ENCODE results near the gene KIF5C. TPM values are rescaled to one million over a fixed set of nuclear protein-coding genes. Genes with fewer than 3 reads are reported as not detected.

KIF5C gene
- total and polyA plus RNA-seq, 4 experiments from 2014 or later, result 3.0 to 21.3 (median 13.2) TPM

GRCh38 chr2:149027590-149028250 lies 152.7 kb downstream of the KIF5C start:
- Mint-ChIP-seq H3K27me3 (peaks cover 0 to 4% of the 10 kb centered on the region in 2 donors), H3K27ac (no peak overlapping the region), H3K4me3 (no peak overlapping the region), H3K36me3 (peaks cover 2 to 15% of the 10 kb centered on the region in 2 donors), H3K9me3 (no peaks in the 10 kb centered on the region), H3K4me1 (peaks cover 2 to 6% (median 4%) of the 10 kb centered on the region in 4 donors)
- no peak overlapping the region for H3K27ac ChIP-seq (ENCODE audit: low read depth, low read length)
- CTCF ChIA-PET (ENCODE audit: partially characterized antibody), result interaction anchor here (11.5 kb wide), 1 partner anchor 11 kb away, joined by 98 read pairs; no protein-coding TSS in a partner anchor
- intact Hi-C loops (cut with micrococcal nuclease), result no loop called here
- no peaks in the 10 kb centered on the region for H3K27me3 ChIP-seq (ENCODE audit: insufficient read depth, low read length)
- POLR2A ChIA-PET (ENCODE audit: partially characterized antibody), result no interaction called here
- no peaks in the 10 kb centered on the region for H3K4me1 ChIP-seq (ENCODE audit: insufficient read depth, low read length)
- no peaks in the 10 kb centered on the region for H3K36me3 ChIP-seq (ENCODE audit: insufficient read depth, low read length)
- no peak overlapping the region for H3K4me3 ChIP-seq (ENCODE audit: low read length in 2 of 2)
- no peak for DNase-seq
- H3K9me3 ChIP-seq (ENCODE audit: control insufficient read depth in 1 of 2, low read length in 2 of 2), result no peaks in the 10 kb centered on the region

GRCh38 chr2:149028377-149028776 lies 153.3 kb downstream of the KIF5C start:
- H3K4me3 ChIP-seq (ENCODE audit: low read length in 2 of 2), result no peak overlapping the region
- intact Hi-C loops (cut with micrococcal nuclease), result no loop called here
- H3K27me3 ChIP-seq (ENCODE audit: insufficient read depth, low read length), result no peaks in the 10 kb centered on the region
- no peak overlapping the region for H3K27ac Mint-ChIP-seq
- H3K4me1 ChIP-seq (ENCODE audit: insufficient read depth, low read length), result no peaks in the 10 kb centered on the region
- peaks cover 0 to 4% of the 10 kb centered on the region in 2 donors for H3K27me3 Mint-ChIP-seq
- no peaks in the 10 kb centered on the region for H3K9me3 ChIP-seq (ENCODE audit: control insufficient read depth in 1 of 2, low read length in 2 of 2)
- no peaks in the 10 kb centered on the region for H3K9me3 Mint-ChIP-seq
- no peak overlapping the region for H3K27ac ChIP-seq (ENCODE audit: low read depth, low read length)
- peaks cover 2 to 6% (median 4%) of the 10 kb centered on the region in 4 donors for H3K4me1 Mint-ChIP-seq
- H3K36me3 ChIP-seq (ENCODE audit: insufficient read depth, low read length), result no peaks in the 10 kb centered on the region
- DNase-seq, result no peak
- H3K4me3 Mint-ChIP-seq, result no peak overlapping the region
- ChIA-PET POLR2A (ENCODE audit: partially characterized antibody) (no interaction called here), CTCF (ENCODE audit: partially characterized antibody) (interaction anchor here (11.5 kb wide), 1 partner anchor 12 kb away, joined by 98 read pairs; no protein-coding TSS in a partner anchor)
- peaks cover 0 to 9% of the 10 kb centered on the region in 2 donors for H3K36me3 Mint-ChIP-seq

GRCh38 chr2:149028891-149029290 lies 153.9 kb downstream of the KIF5C start:
- intact Hi-C loops (cut with micrococcal nuclease), result no loop called here
- Histone ChIP-seq H3K9me3 (ENCODE audit: control insufficient read depth in 1 of 2, low read length in 2 of 2) (no peaks in the 10 kb centered on the region), H3K27me3 (ENCODE audit: insufficient read depth, low read length) (no peaks in the 10 kb centered on the region), H3K36me3 (ENCODE audit: insufficient read depth, low read length) (no peaks in the 10 kb centered on the region), H3K27ac (ENCODE audit: low read depth, low read length) (no peak overlapping the region), H3K4me3 (ENCODE audit: low read length in 2 of 2) (no peak overlapping the region), H3K4me1 (ENCODE audit: insufficient read depth, low read length) (no peaks in the 10 kb centered on the region)
- Mint-ChIP-seq H3K9me3 (no peaks in the 10 kb centered on the region), H3K4me3 (no peak overlapping the region), H3K27ac (no peak overlapping the region), H3K4me1 (peaks cover 2 to 6% (median 5%) of the 10 kb centered on the region in 4 donors), H3K36me3 (peaks cover 0 to 5% of the 10 kb centered on the region in 2 donors), H3K27me3 (peaks cover 0 to 4% of the 10 kb centered on the region in 2 donors)
- ChIA-PET POLR2A (ENCODE audit: partially characterized antibody) (no interaction called here), CTCF (ENCODE audit: partially characterized antibody) (interaction anchor here (1.2 to 11.5 kb wide), 2 partner anchors 9 to 12 kb away, joined by 3 to 98 read pairs; no protein-coding TSS in a partner anchor)
- no peak for DNase-seq

- H3K4me3 Mint-ChIP-seq, result no peak overlapping the region
- no peaks in the 10 kb centered on the region for H3K36me3 ChIP-seq (ENCODE audit: insufficient read depth, low read length)
- H3K27me3 ChIP-seq (ENCODE audit: insufficient read depth, low read length), result no peaks in the 10 kb centered on the region
- no peaks in the 10 kb centered on the region for H3K4me1 ChIP-seq (ENCODE audit: insufficient read depth, low read length)
- H3K9me3 ChIP-seq (ENCODE audit: control insufficient read depth in 1 of 2, low read length in 2 of 2), result no peaks in the 10 kb centered on the region
- no peak overlapping the region for H3K4me3 ChIP-seq (ENCODE audit: low read length in 2 of 2)
- DNase-seq, result no peak
- H3K36me3 Mint-ChIP-seq, result peaks cover 0 to under 1% of the 10 kb centered on the region in 2 donors
- H3K27me3 Mint-ChIP-seq, result peaks cover 0 to 6% of the 10 kb centered on the region in 2 donors
- H3K4me1 Mint-ChIP-seq, result peaks cover 2 to 6% (median 5%) of the 10 kb centered on the region in 4 donors
- no peaks in the 10 kb centered on the region for H3K9me3 Mint-ChIP-seq
- ChIA-PET CTCF (ENCODE audit: partially characterized antibody) (interaction anchor here (1.2 to 11.5 kb wide), 2 partner anchors 8 to 13 kb away, joined by 3 to 98 read pairs; no protein-coding TSS in a partner anchor), POLR2A (ENCODE audit: partially characterized antibody) (no interaction called here)
- intact Hi-C loops (cut with micrococcal nuclease), result no loop called here
- no peak overlapping the region for H3K27ac Mint-ChIP-seq
- H3K27ac ChIP-seq (ENCODE audit: low read depth, low read length), result no peak overlapping the region
Measured at GRCh38 chr2:149029307-149029965, 154.4 kb downstream of the KIF5C start.

GRCh38 chr2:149031396-149031795 lies 156.4 kb downstream of the KIF5C start:
- Mint-ChIP-seq H3K27me3 (peaks cover 1 to 8% of the 10 kb centered on the region in 2 donors), H3K36me3 (no peaks in the 10 kb centered on the region), H3K4me3 (no peak overlapping the region), H3K4me1 (peaks cover 2 to 6% (median 5%) of the 10 kb centered on the region in 4 donors), H3K27ac (no peak overlapping the region), H3K9me3 (no peaks in the 10 kb centered on the region)
- ChIA-PET POLR2A (ENCODE audit: partially characterized antibody) (no interaction called here), CTCF (ENCODE audit: partially characterized antibody) (interaction anchor here (11.5 kb wide), 1 partner anchor 15 kb away, joined by 98 read pairs; no protein-coding TSS in a partner anchor)
- DNase-seq, result no peak
- H3K9me3 ChIP-seq (ENCODE audit: control insufficient read depth in 1 of 2, low read length in 2 of 2), result no peaks in the 10 kb centered on the region
- intact Hi-C loops (cut with micrococcal nuclease), result no loop called here
- no peaks in the 10 kb centered on the region for H3K36me3 ChIP-seq (ENCODE audit: insufficient read depth, low read length)
- H3K27me3 ChIP-seq (ENCODE audit: insufficient read depth, low read length), result peaks cover 3% of the 10 kb centered on the region
- no peak overlapping the region for H3K4me3 ChIP-seq (ENCODE audit: low read length in 2 of 2)
- H3K27ac ChIP-seq (ENCODE audit: low read depth, low read length), result no peak overlapping the region
- no peaks in the 10 kb centered on the region for H3K4me1 ChIP-seq (ENCODE audit: insufficient read depth, low read length)

GRCh38 chr2:149033716-149034115 lies 158.7 kb downstream of the KIF5C start:
- H3K27ac Mint-ChIP-seq, result no peak overlapping the region
- H3K4me1 Mint-ChIP-seq, result peaks cover 2 to 11% (median 5%) of the 10 kb centered on the region in 4 donors
- H3K27me3 Mint-ChIP-seq, result peaks cover 7 to 25% of the 10 kb centered on the region in 2 donors
- Histone ChIP-seq H3K27me3 (ENCODE audit: insufficient read depth, low read length) (peaks cover 10% of the 10 kb centered on the region), H3K9me3 (ENCODE audit: control insufficient read depth in 1 of 2, low read length in 2 of 2) (no peaks in the 10 kb centered on the region), H3K36me3 (ENCODE audit: insufficient read depth, low read length) (no peaks in the 10 kb centered on the region), H3K27ac (ENCODE audit: low read depth, low read length) (no peak overlapping the region), H3K4me1 (ENCODE audit: insufficient read depth, low read length) (no peaks in the 10 kb centered on the region), H3K4me3 (ENCODE audit: low read length in 2 of 2) (no peak overlapping the region)
- intact Hi-C loops (cut with micrococcal nuclease), result no loop called here
- ChIA-PET CTCF (ENCODE audit: partially characterized antibody) (interaction anchor here (11.5 kb wide), 1 partner anchor 17 kb away, joined by 98 read pairs; no protein-coding TSS in a partner anchor), POLR2A (ENCODE audit: partially characterized antibody) (no interaction called here)
- no peak for DNase-seq
- no peak overlapping the region for H3K4me3 Mint-ChIP-seq
- no peaks in the 10 kb centered on the region for H3K9me3 Mint-ChIP-seq
- no peaks in the 10 kb centered on the region for H3K36me3 Mint-ChIP-seq

GRCh38 chr2:149034406-149034805 lies 159.4 kb downstream of the KIF5C start:
- Mint-ChIP-seq H3K4me1 (peaks cover 2 to 11% (median 5%) of the 10 kb centered on the region in 4 donors), H3K27me3 (peaks cover 12 to 26% of the 10 kb centered on the region in 2 donors), H3K4me3 (no peak overlapping the region), H3K36me3 (no peaks in the 10 kb centered on the region), H3K27ac (peak overlapping the region in 1 of 7 donors; percentile 7), H3K9me3 (no peaks in the 10 kb centered on the region)
- Histone ChIP-seq H3K4me3 (ENCODE audit: low read length in 2 of 2) (no peak overlapping the region), H3K4me1 (ENCODE audit: insufficient read depth, low read length) (no peaks in the 10 kb centered on the region), H3K27me3 (ENCODE audit: insufficient read depth, low read length) (peaks cover 10% of the 10 kb centered on the region), H3K27ac (ENCODE audit: low read depth, low read length) (no peak overlapping the region), H3K36me3 (ENCODE audit: insufficient read depth, low read length) (no peaks in the 10 kb centered on the region), H3K9me3 (ENCODE audit: control insufficient read depth in 1 of 2, low read length in 2 of 2) (no peaks in the 10 kb centered on the region)
- intact Hi-C loops (cut with micrococcal nuclease), result no loop called here
- ChIA-PET CTCF (ENCODE audit: partially characterized antibody) (interaction anchor here (11.5 kb wide), 1 partner anchor 18 kb away, joined by 98 read pairs; no protein-coding TSS in a partner anchor), POLR2A (ENCODE audit: partially characterized antibody) (no interaction called here)
- no peak for DNase-seq
